GM10847 (cell line): ENCODE data around the gene SLC25A48.

ENCODE experiments used
- POLR2A ChIP-seq: IDR thresholded peaks from 2 replicates; pipeline ENCODE4 v1.6.1; 2011; ENCODE audit not compliant: insufficient read length; ENCODE audit errors: extremely low read depth

The SLC25A48 gene

GRCh38 chr5:135913713-135914626 lies 79.5 kb downstream of the SLC25A48 start:
- TF ChIP-seq POLR2A = no peak

- no peak for TF ChIP-seq POLR2A
Measured at GRCh38 chr5:135915466-135916001, 81.1 kb downstream of the SLC25A48 start.

- TF ChIP-seq POLR2A = no peak
Measured at GRCh38 chr5:135916638-135917263, 82.3 kb downstream of the SLC25A48 start.

GRCh38 chr5:135920199-135920598 lies 85.7 kb downstream of the SLC25A48 start:
- no peak for TF ChIP-seq POLR2A

- TF ChIP-seq POLR2A = no peak
Measured at GRCh38 chr5:135921388-135921787, 86.9 kb downstream of the SLC25A48 start.

GRCh38 chr5:135930029-135930948 lies 95.8 kb downstream of the SLC25A48 start:
- TF ChIP-seq POLR2A = no peak

- TF ChIP-seq POLR2A = no peak
Measured at GRCh38 chr5:135930949-135931295, 96.5 kb downstream of the SLC25A48 start.

GRCh38 chr5:135934939-135935338 lies 100.5 kb downstream of the SLC25A48 start:
- no peak for TF ChIP-seq POLR2A

DNA sequence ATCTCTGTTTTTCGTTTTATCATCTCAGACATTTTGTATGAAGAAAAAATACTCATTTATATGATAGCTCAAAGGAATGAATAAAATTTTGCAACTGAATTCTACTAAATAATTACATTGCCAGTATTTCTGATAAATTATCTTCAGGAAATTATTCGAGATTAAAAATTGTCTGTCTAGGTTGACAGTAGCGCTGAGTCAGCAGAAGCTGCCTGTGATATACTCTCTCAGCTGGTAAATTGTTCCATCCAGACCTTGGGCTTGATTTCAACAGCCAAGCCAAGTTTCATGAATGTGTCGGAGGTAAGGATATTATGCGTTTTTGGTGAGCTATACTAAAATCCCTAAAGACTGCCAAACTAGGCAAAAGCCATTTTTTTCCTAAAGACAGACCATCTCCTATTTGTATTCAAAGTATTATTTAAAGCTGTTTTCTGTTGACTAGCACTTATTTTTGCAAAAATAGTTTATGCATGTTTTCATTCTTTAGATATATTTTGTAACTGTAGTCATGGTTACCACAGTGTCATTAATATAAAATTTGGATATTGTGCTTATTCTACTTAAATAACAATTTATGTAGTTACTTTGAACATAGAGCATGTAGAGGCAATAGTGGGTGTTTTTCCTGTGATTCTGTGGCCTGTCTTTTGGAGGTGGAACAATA lies 102.9 kb downstream of the SLC25A48 start:
- TF ChIP-seq POLR2A = no peak
